Cerebellar nuclear complex (tissue), 1 donor: ENCODE data around the gene BTG1.
"Not testable (repeated sequence)": the region's sequence is repeated elsewhere in the genome, so short reads cannot be mapped to it uniquely, and the experiment has no call there.

ENCODE experiments used
- DNase-seq, 2 experiments: peaks; one replicate each; lab custom pipeline; 2025; lab: John Stamatoyannopoulos, UW

BTG1 gene

GRCh38 chr12:92098594-92099380 is 46.9 kb downstream of the BTG1 start:
- no peak for DNase-seq

- no peak for DNase-seq
Observed at GRCh38 chr12:92096346-92097136, 49.1 kb downstream of the BTG1 start.

GRCh38 chr12:92094751-92095161 is 50.9 kb downstream of the BTG1 start:
- DNase-seq, result no peak

GRCh38 chr12:92094301-92094700 is 51.3 kb downstream of the BTG1 start:
- not testable (repeated sequence) for DNase-seq
